HCT116 (cell line): ENCODE measurements around the gene DLK1. TPM values are rescaled to one million over a fixed set of nuclear protein-coding genes. Genes with fewer than 3 reads are reported as not detected.

Experiments used
- ATAC-seq: fragments of 200-7000 bp; cut with Tn5 transposase; 2 replicates; pipeline ENCODE4 v1.9.1; 2020; ENCODE audit warnings: mild to moderate bottlenecking, moderate library complexity
- BruUV-seq: library from RNA; stranded (reverse); fragments of 400-500 nt; replicated peaks from 2 replicates; lab custom pipeline; 2021; lab: Mats Ljungman, UMichigan
- CTCF ChIA-PET: fragments of 300-600 bp; sonication (Branson Sonifier 250); formaldehyde crosslinking; loops from one replicate; lab custom pipeline; 2021; ENCODE audit warnings: antibody characterized with exemption; lab: Charles Lee
- POLR2A ChIA-PET: fragments of 300-600, 350-600 bp; sonication (Branson Sonifier 250); formaldehyde crosslinking; loops from one replicate; lab custom pipeline; 2021; ENCODE audit warnings: antibody characterized with exemption; lab: Charles Lee
- RAD21 ChIA-PET, 2 experiments: fragments of 300-600 bp; sonication (Branson Sonifier 250); formaldehyde crosslinking; loops; one replicate each; lab custom pipeline; 2023; ENCODE audit warnings: low total read pairs in 2 of 2; ENCODE audit not compliant: uncharacterized antibody in 2 of 2, unreplicated experiment in 2 of 2, low non-redundant PET in 1 of 2; lab: Charles Lee
- DNase-seq: peaks from one replicate; pipeline ENCODE4 v3.0.0-alpha.2; 2010; ENCODE audit warnings: low read depth, low spot score
- H2AFZ ChIP-seq: fragments of 200-600 bp; shearing (Covaris generic), sonication (generic); 2 replicates; pipeline ENCODE4 v1.6.1; 2017; ENCODE audit warnings: low read depth, mixed run types, mixed read lengths, antibody characterized with exemption, low read length; ENCODE audit not compliant: poor library complexity, severe bottlenecking
- H3K27ac ChIP-seq: 2 replicates; pipeline ENCODE4 v1.5.1; 2012; ENCODE audit warnings: low read depth, low read length
- H3K27me3 ChIP-seq: fragments of 200-600 bp; sonication (generic); 2 replicates; pipeline ENCODE4 v1.6.1; 2016; ENCODE audit warnings: mixed run types, low read length, mixed read lengths; ENCODE audit not compliant: insufficient read depth
- H3K36me3 ChIP-seq, 2 experiments: fragments of 200-500 bp in 1 of 2; fragments of 200-600 bp in 1 of 2; sonication (Bioruptor generic) in 1 of 2; sonication (generic) in 1 of 2; 2 replicates each; pipeline versions ENCODE4 v1.5.1 to v1.6.1; 2014 to 2016; ENCODE audit warnings: low read length in 2 of 2, inconsistent platforms in 1 of 2, mixed read lengths in 1 of 2, mixed run types in 1 of 2; ENCODE audit not compliant: insufficient read depth in 2 of 2, control insufficient read depth in 1 of 2
- H3K4me1 ChIP-seq, 2 experiments: fragments of 200-600 bp in 1 of 2; sonication (generic) in 1 of 2; 2 replicates each; pipeline versions ENCODE4 v1.5.1 to v1.6.1; 2012 to 2017; ENCODE audit warnings: low read length in 2 of 2, inconsistent platforms in 1 of 2, mild to moderate bottlenecking in 1 of 2, mixed read lengths in 1 of 2, mixed run types in 1 of 2, moderate library complexity in 1 of 2; ENCODE audit not compliant: insufficient read depth in 2 of 2, control insufficient read depth in 1 of 2
- H3K4me2 ChIP-seq: fragments of 200-600 bp; sonication (generic); 2 replicates; pipeline ENCODE4 v1.6.1; 2017; ENCODE audit warnings: mixed run types, low read length, mixed read lengths
- H3K4me3 ChIP-seq, 2 experiments: fragments of 200-600 bp in 1 of 2; sonication (generic) in 1 of 2; replicated peaks in 1 of 2; 2 replicates each; pipeline ENCODE4 v1.5.1; 2011 to 2016; ENCODE audit warnings: low read length in 2 of 2, control low read depth in 1 of 2, low read depth in 1 of 2, mild to moderate bottlenecking in 1 of 2, mixed read lengths in 1 of 2, mixed run types in 1 of 2
- H3K79me2 ChIP-seq: fragments of 200-600 bp; sonication (generic); 2 replicates; pipeline ENCODE4 v1.6.1; 2017; ENCODE audit warnings: mild to moderate bottlenecking, mixed run types, low read length, moderate library complexity, mixed read lengths; ENCODE audit not compliant: insufficient read depth
- H3K9ac ChIP-seq: fragments of 200-600 bp; sonication (generic); 2 replicates; pipeline ENCODE4 v1.6.1; 2016; ENCODE audit warnings: low read length, mixed read lengths
- H3K9me2 ChIP-seq: fragments of 200-600 bp; sonication (generic), shearing (Covaris generic); 2 replicates; pipeline ENCODE4 v1.6.1; 2017; ENCODE audit warnings: mixed run types, mild to moderate bottlenecking, moderate library complexity; ENCODE audit not compliant: insufficient read depth
- H3K9me3 ChIP-seq, 2 experiments: fragments of 200-500 bp in 1 of 2; fragments of 200-600 bp in 1 of 2; sonication (Bioruptor generic) in 1 of 2; sonication (generic) in 1 of 2; 2 replicates each; pipeline ENCODE4 v1.6.1; 2014 to 2017; ENCODE audit warnings: low read length in 2 of 2, mixed read lengths in 2 of 2, inconsistent platforms in 1 of 2, low read depth in 1 of 2, mild to moderate bottlenecking in 1 of 2, mixed run types in 1 of 2, moderate library complexity in 1 of 2; ENCODE audit not compliant: control insufficient read depth in 1 of 2, insufficient read depth in 1 of 2
- H4K20me1 ChIP-seq: fragments of 200-600 bp; sonication (generic), shearing (Covaris generic); 2 replicates; pipeline ENCODE4 v1.6.1; 2017; ENCODE audit warnings: mixed run types, mild to moderate bottlenecking, moderate library complexity; ENCODE audit not compliant: insufficient read depth
- ATF3 ChIP-seq: IDR thresholded peaks from 2 replicates; pipeline ENCODE4 v1.6.1; 2012
- EGR1 ChIP-seq: IDR thresholded peaks from 2 replicates; pipeline ENCODE4 v1.6.1; 2012; ENCODE audit warnings: low read depth
- EZH2 ChIP-seq: fragments of 200-600 bp; sonication (generic); IDR thresholded peaks from 2 replicates; pipeline ENCODE4 v1.6.1; 2017; ENCODE audit warnings: antibody characterized with exemption, mixed run types
- MAX ChIP-seq: IDR thresholded peaks from 2 replicates; pipeline ENCODE4 v1.6.1; 2012
- POLR2A ChIP-seq: IDR thresholded peaks from 2 replicates; pipeline ENCODE4 v1.7.0; 2011; ENCODE audit warnings: borderline replicate concordance; ENCODE audit not compliant: insufficient read depth, insufficient read length; ENCODE audit errors: extremely low read depth
- TCF7L2 ChIP-seq: IDR thresholded peaks from 2 replicates; pipeline ENCODE4 v1.7.0; 2011; ENCODE audit warnings: borderline replicate concordance, inconsistent platforms; ENCODE audit not compliant: insufficient read depth, insufficient read length; ENCODE audit errors: extremely low read depth
- intact Hi-C: fragments of 100-400 bp; cut with micrococcal nuclease; formaldehyde crosslinking; loops from 2 replicates; pipeline ENCODE4 v1.10.0; 2022
- total RNA-seq: library from RNA; stranded (reverse); gene quantifications from one replicate; pipeline ENCODE4 v1.2.1, GENCODE V29; 2021; ENCODE audit not compliant: unreplicated experiment

DLK1 gene
- total RNA-seq, 1 experiment from 2014 or later: 1.5 TPM

- no peak overlapping the region for H3K27ac ChIP-seq
- DNase-seq: no peak
- no peaks in the 10 kb centered on the region for H3K36me3 ChIP-seq
- TF ChIP-seq TCF7L2 (no peak), ATF3 (no peak), MAX (no peak), EZH2 (no peak)
- TF ChIP-seq, all 23 proteins: peak for 0
- BruUV-seq: no TSS peak
- no peak overlapping the region for H3K4me2 ChIP-seq
- H2AFZ ChIP-seq: no peak overlapping the region
- ChIA-PET RAD21 (no interaction called here), CTCF (no interaction called here), POLR2A (no interaction called here)
- no peaks in the 10 kb centered on the region for H3K9me2 ChIP-seq
- H3K27me3 ChIP-seq: peaks cover 3% of the 10 kb centered on the region; the same call in 1 of the 2 replicates
- no peak for ATAC-seq
- H3K79me2 ChIP-seq: no peaks in the 10 kb centered on the region
- no peaks in the 10 kb centered on the region for H3K9me3 ChIP-seq
- H3K4me1 ChIP-seq: no peaks in the 10 kb centered on the region
- H3K9ac ChIP-seq: no peak overlapping the region
- no peaks in the 10 kb centered on the region for H4K20me1 ChIP-seq
- intact Hi-C loops: no loop called here
- H3K4me3 ChIP-seq: no peak overlapping the region
These were observed 3.4 kb upstream of the DLK1 start for GRCh38 chr14:100723135-100723829.

- Histone ChIP-seq H3K4me2 (no peak overlapping the region), H3K79me2 (no peaks in the 10 kb centered on the region), H3K36me3 (no peaks in the 10 kb centered on the region), H3K9me3 (no peaks in the 10 kb centered on the region), H3K9me2 (no peaks in the 10 kb centered on the region), H3K9ac (no peak overlapping the region), H3K4me3 (no peak overlapping the region), H2AFZ (no peak overlapping the region), H3K4me1 (no peaks in the 10 kb centered on the region), H3K27me3 (peaks cover 3% of the 10 kb centered on the region; the same call in 1 of the 2 replicates), H4K20me1 (no peaks in the 10 kb centered on the region), H3K27ac (no peak overlapping the region)
- DNase-seq (no peak), ATAC-seq (no peak)
- BruUV-seq: no TSS peak
- ChIA-PET CTCF (no interaction called here), POLR2A (no interaction called here), RAD21 (no interaction called here)
- TF ChIP-seq POLR2A (no peak), EGR1 (no peak)
- intact Hi-C loops: no loop called here
These were observed 2.8 kb upstream of the DLK1 start for GRCh38 chr14:100723830-100724437.
